Measurements from ENCODE around the gene YJEFN3. TPM values are rescaled to one million over a fixed set of nuclear protein-coding genes. Genes with fewer than 3 reads are reported as not detected.

Gene YJEFN3
- total and polyA plus RNA-seq, 4 donors: 0.19 to 0.88 (median 0.63) TPM

GRCh38 chr19:19524053-19524452 is 4.7 kb upstream of the YJEFN3 start:
- Histone ChIP-seq H3K9me3 (ENCODE audit: control insufficient read depth in 4 of 4, low read length in 3 of 4) (no peaks in the 10 kb centered on the region), H3K27me3 (ENCODE audit: control insufficient read depth in 4 of 4, insufficient read depth in 4 of 4, low read length in 3 of 4) (no peaks in the 10 kb centered on the region), H3K4me1 (ENCODE audit: control insufficient read depth in 4 of 4, insufficient read depth in 4 of 4, low read length in 3 of 4) (no peaks in the 10 kb centered on the region), H3K9ac (ENCODE audit: low read depth in 1 of 2, low read length in 2 of 2) (no peak overlapping the region), H3K27ac (ENCODE audit: low read depth in 1 of 2, low read length in 2 of 2) (no peak overlapping the region), H3K4me3 (ENCODE audit: low read depth in 1 of 3, low read length in 3 of 3) (no peak overlapping the region), H3K36me3 (ENCODE audit: control insufficient read depth in 4 of 4, insufficient read depth in 3 of 4, low read depth in 1 of 4, low read length in 3 of 4) (peaks cover 2 to 9% (median 6%) of the 10 kb centered on the region in 4 donors)
- TF ChIP-seq FOXA2 (IDR thresholded peaks at IDR 0.05): no peak
- TF ChIP-seq CTCF (IDR thresholded peaks at IDR 0.05; ENCODE audit: low read depth, low read length, missing input control): no peak
- no peak for TF ChIP-seq YY1 (IDR thresholded peaks at IDR 0.05)
- no peak for TF ChIP-seq SP1 (IDR thresholded peaks at IDR 0.05)
- no peak for TF ChIP-seq HNF4A (conservative IDR thresholded peaks at IDR 0.05)
- no peak for TF ChIP-seq JUND (IDR thresholded peaks at IDR 0.05)
- no peak for TF ChIP-seq RXRA (IDR thresholded peaks at IDR 0.05)
- no peak for TF ChIP-seq TAF1 (conservative IDR thresholded peaks at IDR 0.05)
- TF ChIP-seq HNF4G (IDR thresholded peaks at IDR 0.05): no peak
- no peak for TF ChIP-seq GABPA (IDR thresholded peaks at IDR 0.05 in 1 of 2, conservative IDR thresholded peaks at IDR 0.05 in 1 of 2)
- no peak for TF ChIP-seq REST (IDR thresholded peaks at IDR 0.05)
- no peak for TF ChIP-seq NR2F2 (IDR thresholded peaks at IDR 0.05)
- TF ChIP-seq RAD21 (IDR thresholded peaks at IDR 0.05): no peak
- no peak for TF ChIP-seq ZBTB33 (IDR thresholded peaks at IDR 0.05)
- WGBS: 87% methylated on average over 7 of the region's 7 CpGs
- no peak for DNase-seq (ENCODE audit: low spot score)

GRCh38 chr19:19525611-19526380 is 2.9 kb upstream of the YJEFN3 start:
- TF ChIP-seq RXRA (IDR thresholded peaks at IDR 0.05): no peak
- no peak for TF ChIP-seq TAF1 (conservative IDR thresholded peaks at IDR 0.05)
- no peak for TF ChIP-seq ZBTB33 (IDR thresholded peaks at IDR 0.05)
- TF ChIP-seq EGR1 (IDR thresholded peaks at IDR 0.05; ENCODE audit: low read depth in 2 of 2): no peak
- no peak for TF ChIP-seq SP1 (IDR thresholded peaks at IDR 0.05)
- TF ChIP-seq FOXA1 (IDR thresholded peaks at IDR 0.05): no peak
- no peak for TF ChIP-seq RAD21 (IDR thresholded peaks at IDR 0.05)
- TF ChIP-seq REST (IDR thresholded peaks at IDR 0.05): no peak
- no peak for TF ChIP-seq HNF4A (conservative IDR thresholded peaks at IDR 0.05)
- no peak overlapping the region for H3K9ac ChIP-seq (ENCODE audit: low read depth in 1 of 2, low read length in 2 of 2)
- H3K4me3 ChIP-seq (ENCODE audit: low read depth in 1 of 3, low read length in 3 of 3): no peak overlapping the region
- H3K4me1 ChIP-seq (ENCODE audit: control insufficient read depth in 4 of 4, insufficient read depth in 4 of 4, low read length in 3 of 4): no peaks in the 10 kb centered on the region
- no peaks in the 10 kb centered on the region for H3K27me3 ChIP-seq (ENCODE audit: control insufficient read depth in 4 of 4, insufficient read depth in 4 of 4, low read length in 3 of 4)
- no peaks in the 10 kb centered on the region for H3K9me3 ChIP-seq (ENCODE audit: control insufficient read depth in 4 of 4, low read length in 3 of 4)
- peaks cover 2 to 10% (median 6%) of the 10 kb centered on the region in 4 donors for H3K36me3 ChIP-seq (ENCODE audit: control insufficient read depth in 4 of 4, insufficient read depth in 3 of 4, low read depth in 1 of 4, low read length in 3 of 4)
- no peak overlapping the region for H3K27ac ChIP-seq (ENCODE audit: low read depth in 1 of 2, low read length in 2 of 2)
- 96% methylated on average over 23 of the region's 23 CpGs for WGBS
- no peak for DNase-seq (ENCODE audit: low spot score)
